COLO668 (cell line): Measurements from ENCODE around the gene MLC1.

ENCODE experiments used
- DNase-seq: peaks from one replicate; lab custom pipeline; 2025; ENCODE audit not compliant: unreplicated experiment; lab: John Stamatoyannopoulos, UW

The MLC1 gene

DNA sequence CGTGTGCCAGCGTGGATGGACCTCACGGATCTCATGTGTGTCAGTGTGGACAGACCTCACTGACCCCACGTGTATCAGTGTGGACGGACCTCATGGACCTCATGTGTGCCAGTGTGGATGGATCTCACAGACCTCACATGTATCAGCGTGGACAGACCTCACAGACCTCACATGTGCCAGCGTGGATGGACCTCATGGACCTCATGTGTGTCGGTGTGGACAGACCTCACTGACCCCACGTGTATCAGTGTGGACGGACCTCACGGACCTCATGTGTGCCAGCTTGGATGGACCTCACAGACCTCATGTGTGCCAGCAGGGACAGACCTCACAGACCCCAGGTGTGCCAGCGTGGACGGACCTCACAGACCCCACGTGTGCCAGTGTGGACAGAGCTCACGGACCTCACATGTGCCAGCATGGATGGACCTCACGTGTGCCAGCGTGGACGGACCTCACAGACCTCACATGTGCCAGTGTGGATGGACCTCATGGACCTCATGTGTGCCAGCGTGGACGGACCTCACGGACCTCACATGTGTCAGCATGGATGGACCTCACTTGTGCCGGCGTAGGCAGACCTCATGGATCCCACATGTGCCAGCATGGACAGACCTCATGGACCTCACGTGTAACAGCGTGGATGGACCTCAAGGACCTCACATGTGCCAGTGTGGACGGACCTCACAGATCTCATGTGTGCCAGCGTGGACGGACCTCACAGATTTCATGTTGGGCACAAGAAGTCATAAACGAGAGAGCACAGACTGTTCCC is 45.4 kb downstream of the MLC1 start:
- no peak for DNase-seq

- no peak for DNase-seq
Measured at GRCh38 chr22:50035976-50036724, 49.1 kb downstream of the MLC1 start.

- no peak for DNase-seq
Measured at GRCh38 chr22:50035131-50035881, 49.9 kb downstream of the MLC1 start.

DNA sequence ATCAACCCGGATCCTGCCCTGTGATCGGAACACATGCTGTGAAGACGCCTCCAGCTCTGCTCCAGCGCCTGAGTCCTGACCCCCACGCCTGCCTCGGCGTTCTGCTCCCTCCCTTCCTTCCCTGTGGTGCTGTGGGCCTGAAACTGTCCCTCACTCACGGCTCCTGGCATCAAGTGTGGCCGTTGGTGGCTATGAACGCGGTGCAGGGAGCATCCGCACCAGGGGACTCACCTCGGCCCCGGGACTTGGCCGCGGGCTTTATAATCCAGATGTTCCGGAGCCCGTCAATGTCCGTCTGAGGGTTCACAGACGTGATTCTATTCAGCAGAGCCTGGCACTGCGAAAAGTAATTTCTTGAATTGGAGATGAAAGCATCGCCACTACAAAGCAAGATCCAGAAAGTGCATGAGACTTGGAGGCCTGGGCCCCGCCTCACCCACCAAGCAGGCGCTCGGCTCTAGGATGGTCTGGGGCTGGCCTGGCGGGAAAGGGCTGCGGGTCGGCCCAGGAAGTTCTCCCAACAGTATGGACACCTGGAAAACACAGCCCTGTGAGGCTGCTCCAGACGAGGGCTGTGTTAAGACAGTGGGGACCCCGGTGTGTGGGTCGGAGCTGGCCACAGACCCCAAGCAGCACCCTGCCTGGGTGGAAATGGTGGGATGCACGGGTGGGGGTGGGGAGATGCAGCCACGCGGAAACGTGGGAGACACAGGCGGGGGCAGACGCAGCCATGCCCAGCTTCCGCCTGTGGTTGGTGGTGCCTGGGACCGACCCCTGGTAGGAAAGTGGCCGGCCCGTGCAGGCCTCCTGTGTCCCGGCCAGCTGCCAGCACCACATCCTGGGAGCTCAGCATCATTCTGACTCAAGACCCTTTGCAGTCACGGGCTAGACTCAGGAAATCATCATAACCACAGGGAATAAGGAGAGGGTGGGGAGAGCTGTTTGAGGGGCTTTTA is 50.8 kb downstream of the MLC1 start:
- no peak for DNase-seq

DNA sequence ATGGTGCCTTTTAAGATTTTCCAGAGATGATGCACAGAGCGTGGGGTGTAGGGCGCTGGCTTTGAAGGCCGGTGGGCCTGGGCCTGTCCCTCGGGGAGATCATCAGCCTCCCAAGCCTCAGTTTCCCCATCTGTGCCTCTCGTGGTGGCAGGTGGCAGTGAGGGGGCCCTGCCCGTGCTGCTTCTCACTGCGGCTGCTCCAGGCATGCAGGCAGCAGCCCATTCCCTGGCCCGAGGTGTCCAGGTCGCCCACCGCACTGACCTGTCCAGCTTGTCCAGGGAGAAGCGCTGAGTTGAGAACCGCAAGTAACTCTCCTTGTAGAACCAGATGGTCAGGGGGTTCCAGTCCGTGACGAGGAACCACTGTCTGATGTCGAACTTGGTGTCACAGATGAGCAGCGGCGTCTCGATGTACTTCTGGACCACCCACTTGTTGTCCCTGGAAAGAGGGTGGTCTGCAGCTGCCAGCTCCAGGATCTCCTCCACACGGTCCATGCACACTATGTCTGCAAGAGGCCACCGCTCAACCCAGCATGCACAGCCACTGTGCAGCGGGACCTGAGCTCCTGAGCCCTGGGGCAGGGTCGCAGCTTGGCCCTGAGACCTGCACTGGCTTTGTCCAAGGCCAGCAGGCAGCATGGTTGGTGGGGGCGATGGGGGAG is 52.2 kb downstream of the MLC1 start:
- DNase-seq, result no peak

DNA sequence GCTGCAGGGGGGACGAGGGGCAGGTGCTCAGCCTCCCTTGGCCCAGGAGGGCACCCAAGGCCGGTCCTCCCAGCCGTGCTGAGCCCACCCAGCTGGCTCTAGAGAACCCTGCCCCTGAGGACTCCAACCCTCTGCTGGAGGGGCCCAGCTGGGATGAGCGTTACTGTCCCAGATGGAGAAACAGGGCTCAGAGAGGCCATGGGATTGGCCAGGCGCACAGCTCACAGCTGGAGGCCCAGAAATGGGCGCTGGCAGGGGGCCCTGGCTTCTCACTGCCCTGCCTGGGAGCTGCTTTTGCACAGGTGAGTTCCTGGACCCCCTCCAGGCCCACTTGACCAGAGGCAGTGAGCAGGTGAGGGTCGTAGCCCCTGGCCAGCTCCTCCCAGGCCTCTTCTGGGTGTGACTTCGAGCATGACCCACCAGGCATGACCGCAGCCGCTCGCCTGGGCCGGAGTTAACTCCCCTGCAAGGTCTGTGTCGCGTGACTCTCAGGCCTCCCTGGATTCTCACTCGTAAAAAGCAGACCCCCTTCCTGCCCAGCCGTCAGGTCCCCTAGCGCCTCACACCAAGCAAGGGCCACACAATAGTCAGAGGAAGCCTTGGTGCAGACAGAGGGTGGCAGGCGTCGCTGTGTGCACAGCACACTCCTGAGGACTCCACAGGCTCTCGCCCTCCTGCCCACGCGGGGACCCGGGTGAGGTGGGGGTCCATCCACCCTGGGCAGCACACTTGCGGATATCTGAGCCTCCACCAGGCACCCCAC is 52.9 kb downstream of the MLC1 start:
- no peak for DNase-seq

- DNase-seq, result peak; percentile 39
Measured at GRCh38 chr22:50031189-50032091, 53.8 kb downstream of the MLC1 start.

DNA sequence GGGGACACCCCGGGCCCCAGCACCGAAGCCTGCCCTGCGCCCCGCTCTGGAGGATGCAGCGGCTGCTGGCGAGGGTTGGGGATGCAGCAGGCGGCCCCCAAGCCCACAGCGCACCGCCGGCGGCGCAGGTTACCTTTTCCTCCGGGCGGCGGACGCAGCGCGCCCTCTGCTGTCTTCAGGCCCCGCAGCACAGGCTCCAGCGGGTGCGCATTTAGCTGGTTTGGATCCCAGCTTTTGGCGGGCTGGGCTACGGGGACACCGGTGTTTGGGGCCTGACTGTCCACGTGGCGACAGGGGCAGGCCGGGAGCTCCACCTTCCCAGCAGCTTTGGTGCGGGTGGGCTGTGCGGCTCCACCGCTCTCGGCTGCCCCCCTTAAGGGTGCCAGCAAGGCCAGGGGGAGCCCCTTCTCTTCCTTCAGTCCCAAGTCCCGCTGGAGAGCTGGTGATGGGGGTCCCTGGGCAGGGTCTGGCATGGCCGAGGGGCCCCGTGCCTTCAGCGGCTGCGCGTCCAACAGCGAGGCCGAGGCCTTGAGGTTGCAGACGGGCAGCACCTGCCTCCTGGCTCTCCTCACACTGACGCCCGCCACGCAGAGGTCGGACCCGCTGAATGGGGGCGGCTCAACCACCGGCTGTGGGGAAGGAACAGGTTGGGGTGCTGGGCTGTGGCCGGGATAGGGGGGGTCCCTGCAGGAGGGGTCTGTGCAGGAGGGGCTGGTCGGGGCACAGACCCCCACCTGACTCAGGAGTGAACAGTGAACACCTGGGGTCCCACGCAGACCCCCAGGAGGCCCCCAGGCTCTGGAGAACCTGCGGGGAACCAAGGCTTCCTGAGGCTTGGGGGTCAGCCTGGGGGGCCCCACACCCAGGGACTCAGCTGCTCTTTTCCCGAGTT is 54.7 kb downstream of the MLC1 start:
- DNase-seq, result peak; percentile 89

DNA sequence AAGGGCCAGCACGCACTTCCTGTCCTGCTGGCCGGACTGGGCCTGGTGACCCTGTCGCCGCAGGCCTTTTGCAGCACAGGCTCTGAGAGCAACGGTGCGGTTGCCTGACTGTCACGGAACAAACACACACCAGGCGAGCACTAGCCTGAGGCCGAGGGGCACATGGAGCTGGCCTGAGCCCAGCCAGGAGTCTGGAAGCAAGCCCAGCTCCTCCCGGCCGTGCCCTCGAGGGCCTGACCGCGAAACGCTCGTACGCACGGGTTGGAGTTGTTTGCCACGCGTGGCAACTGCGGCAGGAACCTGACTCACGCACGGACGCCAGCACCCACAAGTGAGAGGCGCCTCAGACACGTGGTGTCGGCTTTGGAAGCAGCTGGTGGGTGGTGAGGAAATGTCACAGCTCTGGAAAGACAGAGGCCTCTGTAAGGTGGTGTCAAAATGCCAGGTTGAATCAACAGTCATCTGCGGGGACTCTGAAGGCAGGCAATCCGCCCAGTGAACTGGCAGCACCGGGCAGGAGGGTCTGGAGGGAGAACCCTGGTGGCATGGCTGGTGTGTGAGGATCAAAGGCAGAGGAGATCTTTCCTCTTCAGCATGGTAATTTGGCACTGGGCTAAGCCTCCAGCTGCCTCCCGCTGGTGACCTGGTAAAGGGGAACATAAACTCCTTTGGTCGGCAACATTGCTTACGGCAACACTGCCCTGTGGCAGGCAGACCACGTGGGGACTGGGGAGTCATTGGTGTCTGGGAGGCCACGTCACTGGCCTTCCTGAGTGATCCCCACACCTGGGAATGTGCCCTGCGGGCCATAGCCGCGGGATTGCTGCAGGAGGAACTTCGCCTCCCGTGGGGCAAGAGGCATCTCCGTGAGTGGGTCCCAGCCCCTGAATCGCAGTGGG is 57.3 kb downstream of the MLC1 start:
- peak; percentile 63 for DNase-seq

DNA sequence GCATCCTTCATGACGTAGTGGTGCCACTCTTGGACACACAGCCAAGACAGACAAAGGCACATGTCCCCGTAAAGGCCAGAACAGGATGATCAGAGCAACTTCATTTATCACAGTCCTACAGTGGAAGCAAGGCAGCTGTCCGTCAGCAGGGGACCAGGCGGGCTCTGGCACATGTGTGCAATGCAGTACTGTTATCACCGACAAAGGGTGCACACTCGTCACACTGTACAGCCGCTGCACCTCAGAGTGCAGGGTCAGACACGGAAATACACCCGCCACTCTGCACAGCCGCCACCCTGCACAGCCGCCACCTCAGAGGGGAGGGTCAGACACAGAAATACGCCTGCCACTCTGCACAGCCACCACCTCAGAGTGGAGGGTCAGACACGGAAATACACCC is 59.2 kb downstream of the MLC1 start:
- DNase-seq, result no peak

- no peak for DNase-seq
Measured at GRCh38 chr22:50022171-50022819, 62.9 kb downstream of the MLC1 start.

GRCh38 chr22:50020606-50021005 is 64.6 kb downstream of the MLC1 start:
- no peak for DNase-seq

- no peak for DNase-seq
Measured at GRCh38 chr22:50019316-50019715, 65.9 kb downstream of the MLC1 start.

- DNase-seq, result no peak
Measured at GRCh38 chr22:50018608-50019285, 66.5 kb downstream of the MLC1 start.

DNA sequence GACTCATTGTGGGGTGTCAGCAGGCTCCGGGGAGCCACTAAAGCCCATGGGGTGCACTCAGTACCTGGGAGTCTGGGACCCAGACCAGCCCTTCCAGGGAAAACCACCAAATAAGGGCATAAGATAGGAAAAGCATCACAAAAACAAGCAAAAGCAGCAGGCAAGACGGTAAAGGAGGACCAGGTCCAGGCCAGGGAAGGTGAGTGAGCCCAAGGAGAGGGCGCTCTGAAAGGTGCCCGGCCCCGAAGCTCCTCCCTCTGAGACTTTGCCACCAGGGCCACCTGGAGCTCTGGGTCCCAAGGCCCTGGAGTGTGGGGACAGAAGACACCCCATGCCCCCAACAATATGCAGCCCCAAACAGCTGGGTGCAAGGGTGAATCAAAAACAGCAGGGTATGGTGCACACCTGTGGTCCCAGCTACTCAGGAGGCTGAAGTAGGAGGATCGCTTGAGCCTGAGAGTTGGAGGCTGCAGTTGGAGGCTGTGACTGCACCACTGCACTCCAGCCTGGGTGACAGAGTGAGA is 67.5 kb downstream of the MLC1 start:
- DNase-seq, result no peak
